ENCODE measurements around the gene FXYD1.
A peak's percentile ranks its signal among the peaks of the same experiment; 100 is the strongest.

FXYD1 gene

GRCh38 chr19:35120492-35120891 is 18.1 kb upstream of the FXYD1 start:
- no peak for TF ChIP-seq CTCF (conservative IDR thresholded peaks at IDR 0.05; ENCODE audit: low read depth, low read length)
- H3K4me3 ChIP-seq (ENCODE audit: low read length), result no peak overlapping the region
- DNase-seq (ENCODE audit: low read depth), result no peak

- no peak overlapping the region for H3K4me3 ChIP-seq (ENCODE audit: low read length)
- no peak for DNase-seq (ENCODE audit: low read depth)
- TF ChIP-seq CTCF (conservative IDR thresholded peaks at IDR 0.05; ENCODE audit: low read depth, low read length), result no peak
Measured at GRCh38 chr19:35120898-35121297, 17.7 kb upstream of the FXYD1 start.

- DNase-seq (ENCODE audit: low read depth), result no peak
- H3K4me3 ChIP-seq (ENCODE audit: low read length), result no peak overlapping the region
Measured at GRCh38 chr19:35122687-35123551, 15.7 kb upstream of the FXYD1 start.

GRCh38 chr19:35123573-35123972 is 15.1 kb upstream of the FXYD1 start:
- no peak for TF ChIP-seq CTCF (conservative IDR thresholded peaks at IDR 0.05; ENCODE audit: low read depth, low read length)
- no peak for DNase-seq (ENCODE audit: low read depth)
- no peak overlapping the region for H3K4me3 ChIP-seq (ENCODE audit: low read length)

More at GRCh38 chr19:35122687-35123551, 15.7 kb upstream of the FXYD1 start:
- TF ChIP-seq CTCF (conservative IDR thresholded peaks at IDR 0.05; ENCODE audit: low read depth, low read length), result no peak

GRCh38 chr19:35124098-35125060 is 14.2 kb upstream of the FXYD1 start:
- peak overlapping the region; percentile 61 for H3K4me3 ChIP-seq (ENCODE audit: low read length)
- DNase-seq (ENCODE audit: low read depth), result no peak
- TF ChIP-seq CTCF (conservative IDR thresholded peaks at IDR 0.05; ENCODE audit: low read depth, low read length), result no peak

GRCh38 chr19:35125270-35125717 is 13.3 kb upstream of the FXYD1 start:
- no peak for DNase-seq (ENCODE audit: low read depth)
- TF ChIP-seq CTCF (conservative IDR thresholded peaks at IDR 0.05; ENCODE audit: low read depth, low read length), result no peak
- no peak overlapping the region for H3K4me3 ChIP-seq (ENCODE audit: low read length)

Measured in retinal pigment epithelial cell (primary cell).